Measurements from ENCODE around the gene IFI30. TPM values are rescaled to one million over a fixed set of nuclear protein-coding genes. Genes with fewer than 3 reads are reported as not detected.

IFI30 gene
- total RNA-seq, 1 donor from 2014 or later, result not detected

- H3K36me3 Mint-ChIP-seq (ENCODE audit: unreplicated experiment), result peaks cover 4% of the 10 kb centered on the region
- no peak for TF ChIP-seq CTCF (IDR thresholded peaks at IDR 0.05)
- peak overlapping the region; percentile 90 for H3K27ac Mint-ChIP-seq (ENCODE audit: unreplicated experiment)
- DNase-seq (ENCODE audit: extremely low spot score, unreplicated experiment), result no peak
- H3K27me3 Mint-ChIP-seq (ENCODE audit: unreplicated experiment), result no peaks in the 10 kb centered on the region
- no peaks in the 10 kb centered on the region for H3K9me3 Mint-ChIP-seq (ENCODE audit: unreplicated experiment)
- H3K4me1 Mint-ChIP-seq (ENCODE audit: unreplicated experiment), result peaks cover 18% of the 10 kb centered on the region
- H3K4me3 Mint-ChIP-seq (ENCODE audit: unreplicated experiment), result peak overlapping the region; percentile 79
These were observed 21.1 kb downstream of the IFI30 start for GRCh38 chr19:18194554-18195238.

- TF ChIP-seq CTCF (IDR thresholded peaks at IDR 0.05), result no peak
- H3K27ac Mint-ChIP-seq (ENCODE audit: unreplicated experiment), result no peak overlapping the region
- H3K36me3 Mint-ChIP-seq (ENCODE audit: unreplicated experiment), result peaks cover 4% of the 10 kb centered on the region
- no peaks in the 10 kb centered on the region for H3K9me3 Mint-ChIP-seq (ENCODE audit: unreplicated experiment)
- H3K27me3 Mint-ChIP-seq (ENCODE audit: unreplicated experiment), result no peaks in the 10 kb centered on the region
- DNase-seq (ENCODE audit: extremely low spot score, unreplicated experiment), result no peak
- no peak overlapping the region for H3K4me3 Mint-ChIP-seq (ENCODE audit: unreplicated experiment)
- peaks cover 18% of the 10 kb centered on the region for H3K4me1 Mint-ChIP-seq (ENCODE audit: unreplicated experiment)
These were observed 22.9 kb downstream of the IFI30 start for GRCh38 chr19:18196511-18196845.

- no peak overlapping the region for H3K4me3 Mint-ChIP-seq (ENCODE audit: unreplicated experiment)
- TF ChIP-seq CTCF (IDR thresholded peaks at IDR 0.05), result no peak
- peaks cover 10% of the 10 kb centered on the region for H3K4me1 Mint-ChIP-seq (ENCODE audit: unreplicated experiment)
- H3K36me3 Mint-ChIP-seq (ENCODE audit: unreplicated experiment), result peaks cover 4% of the 10 kb centered on the region
- DNase-seq (ENCODE audit: extremely low spot score, unreplicated experiment), result no peak
- H3K9me3 Mint-ChIP-seq (ENCODE audit: unreplicated experiment), result no peaks in the 10 kb centered on the region
- H3K27ac Mint-ChIP-seq (ENCODE audit: unreplicated experiment), result no peak overlapping the region
- no peaks in the 10 kb centered on the region for H3K27me3 Mint-ChIP-seq (ENCODE audit: unreplicated experiment)
These were observed 23.7 kb downstream of the IFI30 start for GRCh38 chr19:18197306-18197705.

GRCh38 chr19:18197941-18198340 lies 24.3 kb downstream of the IFI30 start:
- no peak overlapping the region for H3K4me3 Mint-ChIP-seq (ENCODE audit: unreplicated experiment)
- no peak for DNase-seq (ENCODE audit: extremely low spot score, unreplicated experiment)
- no peaks in the 10 kb centered on the region for H3K9me3 Mint-ChIP-seq (ENCODE audit: unreplicated experiment)
- H3K27me3 Mint-ChIP-seq (ENCODE audit: unreplicated experiment), result no peaks in the 10 kb centered on the region
- TF ChIP-seq CTCF (IDR thresholded peaks at IDR 0.05), result no peak
- no peak overlapping the region for H3K27ac Mint-ChIP-seq (ENCODE audit: unreplicated experiment)
- peaks cover 9% of the 10 kb centered on the region for H3K4me1 Mint-ChIP-seq (ENCODE audit: unreplicated experiment)
- H3K36me3 Mint-ChIP-seq (ENCODE audit: unreplicated experiment), result peaks cover 4% of the 10 kb centered on the region

- Mint-ChIP-seq H3K9me3 (ENCODE audit: unreplicated experiment) (no peaks in the 10 kb centered on the region), H3K36me3 (ENCODE audit: unreplicated experiment) (peaks cover 4% of the 10 kb centered on the region), H3K27me3 (ENCODE audit: unreplicated experiment) (no peaks in the 10 kb centered on the region), H3K4me3 (ENCODE audit: unreplicated experiment) (no peak overlapping the region), H3K4me1 (ENCODE audit: unreplicated experiment) (peaks cover 13% of the 10 kb centered on the region), H3K27ac (ENCODE audit: unreplicated experiment) (no peak overlapping the region)
- TF ChIP-seq CTCF (IDR thresholded peaks at IDR 0.05), result no peak
- DNase-seq (ENCODE audit: extremely low spot score, unreplicated experiment), result no peak
These were observed 24.8 kb downstream of the IFI30 start for GRCh38 chr19:18198374-18198773.
